GM12878 (cell line): ENCODE measurements around the gene METTL21A. TPM values are rescaled to one million over a fixed set of nuclear protein-coding genes. Genes with fewer than 3 reads are reported as not detected.

ENCODE experiments used
- ATAC-seq: fragments of 200-7000 bp; cut with Tn5 transposase; 3 replicates; pipeline ENCODE4 v1.9.1; 2020; ENCODE audit warnings: mild to moderate bottlenecking, moderate library complexity
- BruUV-seq: library from RNA; stranded (reverse); fragments of 400-500 nt; replicated peaks from 2 replicates; lab custom pipeline; 2021; lab: Mats Ljungman, UMichigan
- CTCF ChIA-PET: fragments of 300-600 bp; sonication (Branson Sonifier 250); formaldehyde crosslinking; extraction: SDS; loops from one replicate; lab custom pipeline; 2021; ENCODE audit warnings: inconsistent platforms; lab: Yijun Ruan, JAX
- POLR2A ChIA-PET: fragments of 350-600 bp; formaldehyde crosslinking; extraction: SDS; loops from one replicate; lab custom pipeline; 2021; ENCODE audit warnings: inconsistent platforms; lab: Charles Lee
- RAD21 ChIA-PET: fragments of 300-600 bp; sonication (Branson Sonifier 250); formaldehyde crosslinking; loops from one replicate; lab custom pipeline; 2023; ENCODE audit warnings: antibody characterized with exemption; ENCODE audit not compliant: unreplicated experiment; lab: Charles Lee
- SMC1A ChIA-PET: fragments of 300-600 bp; sonication (Branson Sonifier 250); formaldehyde crosslinking; loops from one replicate; lab custom pipeline; 2023; ENCODE audit not compliant: unreplicated experiment, uncharacterized antibody; lab: Charles Lee
- DNase-seq: peaks from one replicate; pipeline ENCODE4 v3.0.0-alpha.2; 2011; ENCODE audit warnings: low read depth, low spot score
- FAIRE-seq: peaks from 3 replicates; lab custom pipeline; 2011; peaks lifted over from hg19 to GRCh38; lab: Jason Lieb, UNC
- H2AFZ ChIP-seq: 2 replicates; pipeline ENCODE4 v1.6.0; 2011; ENCODE audit warnings: low read depth, low read length, control low read depth; ENCODE audit not compliant: control insufficient read depth
- H3K27ac ChIP-seq: 2 replicates; pipeline ENCODE4 v1.5.1; 2011; ENCODE audit warnings: control low read depth; ENCODE audit not compliant: control insufficient read depth, insufficient read depth
- H3K27me3 ChIP-seq, 2 experiments: replicated peaks in 1 of 2; 2 replicates each; pipeline versions ENCODE4 v1.6.0 to v1.6.1; 2011; ENCODE audit warnings: low read length in 1 of 2; ENCODE audit not compliant: control insufficient read depth in 2 of 2, insufficient read depth in 2 of 2
- H3K36me3 ChIP-seq, 2 experiments: 2 replicates each; pipeline ENCODE4 v1.5.1; 2011; ENCODE audit warnings: low read length in 1 of 2; ENCODE audit not compliant: control insufficient read depth in 2 of 2, insufficient read depth in 2 of 2
- H3K4me1 ChIP-seq: 2 replicates; pipeline ENCODE4 v1.6.1; 2011; ENCODE audit warnings: mild to moderate bottlenecking, low read length, moderate library complexity, mixed read lengths; ENCODE audit not compliant: control insufficient read depth, insufficient read depth
- H3K4me2 ChIP-seq: 2 replicates; pipeline ENCODE4 v1.6.0; 2011; ENCODE audit warnings: control low read depth; ENCODE audit not compliant: control insufficient read depth, insufficient read depth
- H3K4me3 ChIP-seq: fragments of 200-600 bp; sonication (generic); 2 replicates; pipeline ENCODE4 v1.5.1; 2016
- H3K79me2 ChIP-seq: 2 replicates; pipeline ENCODE4 v1.6.0; 2011; ENCODE audit warnings: low read length; ENCODE audit not compliant: control insufficient read depth, insufficient read depth
- H3K9ac ChIP-seq: 2 replicates; pipeline ENCODE4 v1.8.0; 2011; ENCODE audit warnings: low read length, control low read depth, mixed read lengths; ENCODE audit not compliant: control insufficient read depth, insufficient read depth
- H3K9me3 ChIP-seq: replicated peaks from 3 replicates; pipeline ENCODE4 v1.5.1; 2011; ENCODE audit warnings: mild to moderate bottlenecking, low read length; ENCODE audit not compliant: control insufficient read depth, insufficient read depth
- H4K20me1 ChIP-seq: 2 replicates; pipeline ENCODE4 v1.6.0; 2011; ENCODE audit not compliant: control insufficient read depth, insufficient read depth
- EED ChIP-seq: sonication (generic); IDR thresholded peaks from 2 replicates; pipeline ENCODE4 v1.6.1; 2016; ENCODE audit warnings: antibody characterized with exemption, low read depth
- FOXM1 ChIP-seq: IDR thresholded peaks from 2 replicates; pipeline ENCODE4 v1.6.1; 2012; ENCODE audit warnings: low read depth, mild to moderate bottlenecking, inconsistent platforms, low read length, moderate library complexity
- IRF3 ChIP-seq: fragments of 450-650 bp; IDR thresholded peaks from 2 replicates; pipeline ENCODE4 v1.6.1; 2014; ENCODE audit warnings: mild to moderate bottlenecking
- KLF5 ChIP-seq: fragments of 450-650 bp; IDR thresholded peaks from 2 replicates; pipeline ENCODE4 v1.6.1; 2014; ENCODE audit warnings: mild to moderate bottlenecking; ENCODE audit not compliant: partially characterized antibody
- MEF2A ChIP-seq: IDR thresholded peaks from 2 replicates; pipeline ENCODE4 v1.6.1; 2011; ENCODE audit warnings: low read depth, mild to moderate bottlenecking, low read length, moderate library complexity; ENCODE audit not compliant: insufficient read depth
- RAD51 ChIP-seq: fragments of 450-650 bp; IDR thresholded peaks from 2 replicates; pipeline ENCODE4 v1.6.1; 2016; ENCODE audit warnings: moderate library complexity, mild to moderate bottlenecking, inconsistent platforms
- RFX5 ChIP-seq: IDR thresholded peaks from 2 replicates; pipeline ENCODE4 v1.6.1; 2011; ENCODE audit warnings: low read depth, low read length, improper control_type of control experiment
- RUNX3 ChIP-seq: IDR thresholded peaks from 2 replicates; pipeline ENCODE4 v1.6.1; 2012; ENCODE audit warnings: low read length, inconsistent platforms
- SIN3A ChIP-seq: IDR thresholded peaks from 2 replicates; pipeline ENCODE4 v1.6.1; 2012; ENCODE audit warnings: low read depth, low read length, improper control_type of control experiment
- WGBS: methylation state at CpG from one replicate; pipeline ENCODE4 v1.1.6; 2016; ENCODE audit warnings: low lambda C conversion rate; ENCODE audit not compliant: insufficient replicate concordance, insufficient coverage; ENCODE audit errors: missing lambda C conversion rate; 5-methylcytosine and 5-hydroxymethylcytosine counted together
- in situ Hi-C: fragments of 300-500 bp; cut with MboI; formaldehyde crosslinking; loops from 9 replicates; pipeline ENCODE4 v1.14.3; 2018; ENCODE audit warnings: mixed read lengths
- intact Hi-C: fragments of 100-400 bp; cut with micrococcal nuclease; formaldehyde crosslinking; loops from one replicate; pipeline ENCODE4 v1.14.2; 2022; ENCODE audit not compliant: unreplicated experiment
- polyA plus RNA-seq, 11 experiments: library from polyadenylated mRNA; depleted of rRNA in 4 of 11; unstranded in 6 of 11; stranded (reverse) in 5 of 11; fragments of >200 nt; fragmentation: Nextera tagmentation in 4 of 11; fragmentation: Illumina TruSeq in 1 of 11; extraction: Ambion mirVana in 4 of 11; extraction: Trizol in 1 of 11; gene quantifications; 1 replicate in 1 of 11; 2 replicates in 10 of 11; pipeline versions ENCODE4 v1.2.1 to v1.2.3, GENCODE V29; 2011 to 2016; ENCODE audit warnings: inconsistent platforms in 2 of 11, missing spikeins in 2 of 11, low read depth in 1 of 11
- total RNA-seq, 4 experiments: library from RNA; depleted of rRNA in 3 of 4; stranded (reverse); fragments of >200 nt in 3 of 4; fragmentation: Illumina TruSeq in 1 of 4; extraction: Trizol in 1 of 4; gene quantifications; 2 replicates each; pipeline versions ENCODE4 v1.2.1 to v1.2.3, GENCODE V29; 2013 to 2021
- TF ChIP-seq, protein P1 (sequence below): fragments of 450-650 bp; IDR thresholded peaks from 2 replicates; pipeline ENCODE4 v1.6.1; 2017; ENCODE audit warnings: mild to moderate bottlenecking, moderate library complexity

Gene METTL21A
- total and polyA plus RNA-seq, 10 of the 15 experiments (the other 5 are each of a cell fraction or from before 2014, with no cell fraction given), result 6.8 to 41.7 (median 27.8) TPM

DNA sequence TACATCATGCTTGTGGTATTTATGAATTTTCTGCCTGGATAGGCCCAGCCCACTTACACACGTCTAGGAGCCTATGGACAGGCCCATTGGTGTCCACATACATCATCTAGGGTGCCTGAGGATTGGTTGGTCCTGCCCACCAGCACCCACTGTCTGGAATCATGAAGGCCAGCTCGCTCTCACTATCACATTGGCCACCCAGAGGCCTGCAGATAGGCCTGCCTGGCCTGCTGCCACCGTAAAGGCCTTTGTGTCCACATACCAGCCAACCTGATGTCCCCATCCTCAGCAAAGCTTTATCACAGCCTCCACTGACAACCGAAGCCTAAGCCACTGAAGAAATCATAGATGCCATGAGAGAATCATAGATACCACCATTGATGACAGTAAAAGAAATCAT lies 40.2 kb downstream of the METTL21A start:
- no peaks in the 10 kb centered on the region for H3K79me2 ChIP-seq
- SMC1A ChIA-PET, result interaction anchor here (1.2 kb wide), 1 partner anchor 30 kb away, joined by 3 read pairs; no protein-coding TSS in a partner anchor
- in situ Hi-C loops, result no loop called here
- no peak overlapping the region for H3K4me2 ChIP-seq
- no peaks in the 10 kb centered on the region for H3K4me1 ChIP-seq
- H3K9ac ChIP-seq, result no peak overlapping the region
- WGBS, result 100% methylated on average over 4 of the region's 4 CpGs
- no TSS peak for BruUV-seq
- peaks cover 6 to 43% of the 10 kb centered on the region in 2 experiments for H3K36me3 ChIP-seq
- CTCF ChIA-PET, result no interaction called here
- ATAC-seq (no peak), FAIRE-seq (no peak)
- POLR2A ChIA-PET, result no interaction called here
- H4K20me1 ChIP-seq, result no peaks in the 10 kb centered on the region
- H3K9me3 ChIP-seq, result no peaks in the 10 kb centered on the region; the same call in 1 of the 3 replicates
- no peak for TF ChIP-seq EED
- no peak for TF ChIP-seq FOXM1
- no peak for TF ChIP-seq KLF5
- TF ChIP-seq, all 136 proteins: peak for 0
- no peak overlapping the region for H3K27ac ChIP-seq
- no peak for DNase-seq
- no peak overlapping the region for H2AFZ ChIP-seq
- no peak overlapping the region for H3K4me3 ChIP-seq
- intact Hi-C loops, result no loop called here
- RAD21 ChIA-PET, result no interaction called here
- H3K27me3 ChIP-seq, result no peaks in the 10 kb centered on the region

DNA sequence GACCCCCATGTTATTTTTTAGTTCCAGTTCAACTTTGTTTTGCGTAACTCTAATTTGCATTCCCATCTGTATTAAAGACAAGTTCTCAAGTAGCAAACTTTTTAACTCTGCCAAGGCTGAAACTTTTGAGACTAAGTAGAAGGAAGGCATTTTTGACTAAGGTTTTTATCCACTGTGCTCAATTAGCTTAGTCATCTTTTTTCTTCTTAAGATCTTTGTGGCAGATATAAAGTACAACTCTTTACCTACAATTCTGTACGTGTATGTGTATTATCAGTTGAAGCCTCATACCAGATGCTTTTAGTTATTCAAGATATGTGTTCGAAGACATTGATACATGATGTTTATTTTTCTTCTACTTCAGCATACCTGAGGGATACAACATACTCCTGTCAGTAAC lies 53.8 kb downstream of the METTL21A start:
- no peak overlapping the region for H3K27ac ChIP-seq
- in situ Hi-C loops, result no loop called here
- H3K79me2 ChIP-seq, result no peaks in the 10 kb centered on the region
- H3K27me3 ChIP-seq, result no peaks in the 10 kb centered on the region
- no peaks in the 10 kb centered on the region for H4K20me1 ChIP-seq
- FAIRE-seq (no peak), DNase-seq (no peak), ATAC-seq (no peak)
- H3K9me3 ChIP-seq, result no peaks in the 10 kb centered on the region
- SMC1A ChIA-PET, result no interaction called here
- no peak overlapping the region for H3K9ac ChIP-seq
- peaks cover 4 to 23% of the 10 kb centered on the region in 2 experiments; a peak in 3 of 4 replicates for H3K36me3 ChIP-seq
- H2AFZ ChIP-seq, result no peak overlapping the region
- BruUV-seq, result no TSS peak
- WGBS, result 95% methylated on average over 3 of the region's 3 CpGs
- no peak overlapping the region for H3K4me3 ChIP-seq
- no peaks in the 10 kb centered on the region for H3K4me1 ChIP-seq
- no peak for TF ChIP-seq SIN3A
- TF ChIP-seq RAD51, result no peak
- no peak for TF ChIP-seq RFX5
- no peak for TF ChIP-seq IRF3
- no peak for TF ChIP-seq RUNX3
- TF ChIP-seq, protein P1, sequence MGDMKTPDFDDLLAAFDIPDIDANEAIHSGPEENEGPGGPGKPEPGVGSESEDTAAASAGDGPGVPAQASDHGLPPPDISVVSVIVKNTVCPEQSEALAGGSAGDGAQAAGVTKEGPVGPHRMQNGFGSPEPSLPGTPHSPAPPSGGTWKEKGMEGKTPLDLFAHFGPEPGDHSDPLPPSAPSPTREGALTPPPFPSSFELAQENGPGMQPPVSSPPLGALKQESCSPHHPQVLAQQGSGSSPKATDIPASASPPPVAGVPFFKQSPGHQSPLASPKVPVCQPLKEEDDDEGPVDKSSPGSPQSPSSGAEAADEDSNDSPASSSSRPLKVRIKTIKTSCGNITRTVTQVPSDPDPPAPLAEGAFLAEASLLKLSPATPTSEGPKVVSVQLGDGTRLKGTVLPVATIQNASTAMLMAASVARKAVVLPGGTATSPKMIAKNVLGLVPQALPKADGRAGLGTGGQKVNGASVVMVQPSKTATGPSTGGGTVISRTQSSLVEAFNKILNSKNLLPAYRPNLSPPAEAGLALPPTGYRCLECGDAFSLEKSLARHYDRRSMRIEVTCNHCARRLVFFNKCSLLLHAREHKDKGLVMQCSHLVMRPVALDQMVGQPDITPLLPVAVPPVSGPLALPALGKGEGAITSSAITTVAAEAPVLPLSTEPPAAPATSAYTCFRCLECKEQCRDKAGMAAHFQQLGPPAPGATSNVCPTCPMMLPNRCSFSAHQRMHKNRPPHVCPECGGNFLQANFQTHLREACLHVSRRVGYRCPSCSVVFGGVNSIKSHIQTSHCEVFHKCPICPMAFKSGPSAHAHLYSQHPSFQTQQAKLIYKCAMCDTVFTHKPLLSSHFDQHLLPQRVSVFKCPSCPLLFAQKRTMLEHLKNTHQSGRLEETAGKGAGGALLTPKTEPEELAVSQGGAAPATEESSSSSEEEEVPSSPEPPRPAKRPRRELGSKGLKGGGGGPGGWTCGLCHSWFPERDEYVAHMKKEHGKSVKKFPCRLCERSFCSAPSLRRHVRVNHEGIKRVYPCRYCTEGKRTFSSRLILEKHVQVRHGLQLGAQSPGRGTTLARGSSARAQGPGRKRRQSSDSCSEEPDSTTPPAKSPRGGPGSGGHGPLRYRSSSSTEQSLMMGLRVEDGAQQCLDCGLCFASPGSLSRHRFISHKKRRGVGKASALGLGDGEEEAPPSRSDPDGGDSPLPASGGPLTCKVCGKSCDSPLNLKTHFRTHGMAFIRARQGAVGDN, result no peak
- no peak for TF ChIP-seq MEF2A
- TF ChIP-seq, all 136 proteins: peak for 0
- RAD21 ChIA-PET, result no interaction called here
- no peak overlapping the region for H3K4me2 ChIP-seq
- POLR2A ChIA-PET, result interaction anchor here (0.7 kb wide), 1 partner anchor 49 kb away, joined by 3 read pairs; no protein-coding TSS in a partner anchor
- intact Hi-C loops, result no loop called here
- CTCF ChIA-PET, result no interaction called here
